Measurements from ENCODE around the gene GRXCR2. TPM values are rescaled to one million over a fixed set of nuclear protein-coding genes. Genes with fewer than 3 reads are reported as not detected.
"Not testable (repeated sequence)": the region's sequence is repeated elsewhere in the genome, so short reads cannot be mapped to it uniquely, and the experiment has no call there.

Gene GRXCR2
- total RNA-seq, 1 experiment from 2014 or later, result not detected

DNA sequence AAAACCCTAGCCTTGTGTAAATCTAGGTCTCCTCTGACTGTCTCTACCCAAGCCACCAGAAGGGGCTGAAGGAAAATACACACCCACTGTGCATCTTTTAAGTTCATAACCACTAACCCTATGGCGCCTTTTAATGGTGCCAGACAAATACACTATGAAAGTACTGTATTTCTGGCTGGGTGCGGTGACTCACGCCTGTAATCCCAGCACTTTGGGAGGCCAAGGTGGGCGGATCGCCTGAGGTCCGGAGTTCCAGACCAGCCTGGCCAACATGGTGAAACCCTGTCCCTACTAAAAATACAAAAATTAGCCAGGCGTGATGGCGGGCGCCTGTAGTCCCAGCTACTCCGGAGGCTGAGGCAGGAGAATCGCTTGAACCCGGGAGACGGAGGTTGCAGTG, 36.6 kb downstream of the GRXCR2 start:
- not testable (repeated sequence) for DNase-seq (ENCODE audit: low read depth)

DNA sequence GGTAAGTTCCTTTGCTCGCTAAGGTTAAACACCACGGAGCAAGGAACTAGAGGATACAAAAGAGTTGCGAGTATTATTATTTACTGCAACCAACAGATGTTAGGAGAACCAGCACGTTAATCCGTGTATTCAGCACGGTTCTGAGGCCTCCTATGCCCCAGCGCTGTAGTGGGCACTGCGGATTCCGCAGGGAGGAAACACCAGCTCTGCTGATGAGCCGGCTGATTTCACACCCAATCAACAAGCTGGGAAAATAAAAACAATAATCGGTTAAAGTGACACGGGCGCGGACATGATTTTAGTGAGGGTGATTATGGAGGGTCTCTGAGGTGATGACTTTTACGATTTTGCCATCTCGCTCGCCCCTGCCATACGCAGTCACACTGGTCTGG, 37.0 kb downstream of the GRXCR2 start:
- no peak for DNase-seq (ENCODE audit: low read depth)

DNA sequence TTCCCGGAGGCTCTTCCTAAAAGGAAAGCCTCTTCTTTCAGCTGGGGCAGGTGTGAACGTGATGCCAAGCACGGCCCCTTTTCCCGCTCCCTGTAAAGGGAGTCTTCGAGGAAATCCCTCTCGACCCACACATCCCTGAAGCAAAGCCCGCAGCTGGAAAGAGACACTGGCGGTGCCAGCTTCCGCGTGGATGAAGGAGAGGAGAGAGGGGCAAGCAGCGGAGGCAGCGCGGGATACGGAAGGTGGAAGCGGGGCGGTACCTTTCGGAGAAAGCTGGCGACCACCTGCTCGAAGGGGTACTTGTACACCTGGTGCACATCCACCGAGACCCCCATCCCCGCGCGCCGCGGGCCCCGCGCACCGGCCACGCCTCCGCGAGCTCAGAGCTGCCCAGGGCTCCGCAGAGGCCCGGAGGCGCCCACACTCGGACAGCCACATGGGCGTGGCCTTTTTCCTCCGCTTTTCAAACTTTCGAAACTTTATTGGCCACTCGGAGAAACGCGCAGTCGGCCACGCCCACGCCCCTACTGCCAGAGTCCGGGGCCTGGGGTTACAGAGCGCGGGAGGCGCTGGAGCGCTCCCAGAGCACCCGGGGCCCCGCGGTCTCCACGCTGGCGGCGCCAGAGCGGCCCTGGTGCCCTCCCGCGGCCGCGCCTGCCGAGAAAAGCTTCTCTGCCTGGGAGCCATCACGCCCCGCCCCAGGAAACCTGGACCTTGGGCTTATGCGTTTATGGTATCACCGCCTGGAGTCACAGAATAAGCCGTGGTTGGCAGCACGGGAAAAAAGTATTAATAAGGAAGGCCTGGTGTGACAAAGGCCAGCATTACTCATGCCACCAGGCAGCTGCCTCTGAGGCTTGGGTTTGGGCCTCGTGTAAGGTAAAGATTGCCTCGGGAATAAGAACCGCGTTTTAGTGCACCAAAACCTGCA, 37.6 kb downstream of the GRXCR2 start, which contains the start of gene PRELID2:
TSS of gene PRELID2 (minus strand) at position 426 of the 931 bp plus-strand sequence. CDS start at position 335, 91 bp downstream.
- peak; percentile 89 for DNase-seq (ENCODE audit: low read depth)

DNA sequence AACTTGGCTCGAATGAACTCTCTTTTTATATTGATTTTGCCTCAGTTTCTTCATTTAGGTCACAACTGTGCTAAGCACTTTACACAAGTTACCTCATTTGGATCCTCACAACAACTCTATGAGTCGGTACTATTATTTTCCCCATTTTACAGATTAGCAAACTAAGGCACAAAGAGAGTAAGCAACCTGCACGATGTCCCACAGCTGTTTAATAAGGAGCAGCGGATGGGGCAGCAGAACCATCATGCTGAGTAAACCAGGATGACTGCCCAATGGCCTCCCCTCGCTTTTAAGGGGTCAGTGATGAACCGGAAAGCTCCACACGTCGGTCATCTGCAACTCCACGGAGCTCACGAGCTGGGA, 38.3 kb downstream of the GRXCR2 start:
- DNase-seq (ENCODE audit: low read depth), result no peak

DNA sequence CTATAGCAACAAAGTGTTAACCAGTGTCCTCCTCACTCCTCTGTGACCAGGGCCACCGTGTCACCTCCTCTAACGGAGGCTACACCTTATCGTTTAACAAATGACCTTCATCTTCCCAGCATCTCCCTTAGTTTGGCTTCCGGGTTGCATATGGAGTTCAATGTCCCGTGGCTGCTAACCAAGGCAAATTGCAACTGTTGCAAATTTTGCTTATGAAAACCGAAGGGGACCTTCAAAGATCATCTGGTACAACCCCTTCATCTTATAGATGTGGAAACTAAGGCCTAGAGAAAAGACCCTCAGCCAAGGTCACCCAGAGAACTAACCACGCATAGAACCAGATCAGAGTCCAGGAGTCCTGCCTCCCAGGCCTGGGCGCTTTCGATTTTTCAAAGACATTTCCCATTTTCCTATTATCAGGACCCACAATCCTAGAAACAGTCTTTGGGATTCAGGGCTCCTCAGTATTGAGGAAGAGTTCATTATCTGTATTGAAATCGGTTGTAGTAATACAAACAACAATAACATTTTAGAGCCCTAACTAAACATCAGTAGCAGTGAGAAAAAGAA, 39.1 kb downstream of the GRXCR2 start:
- DNase-seq (ENCODE audit: low read depth), result no peak

DNA sequence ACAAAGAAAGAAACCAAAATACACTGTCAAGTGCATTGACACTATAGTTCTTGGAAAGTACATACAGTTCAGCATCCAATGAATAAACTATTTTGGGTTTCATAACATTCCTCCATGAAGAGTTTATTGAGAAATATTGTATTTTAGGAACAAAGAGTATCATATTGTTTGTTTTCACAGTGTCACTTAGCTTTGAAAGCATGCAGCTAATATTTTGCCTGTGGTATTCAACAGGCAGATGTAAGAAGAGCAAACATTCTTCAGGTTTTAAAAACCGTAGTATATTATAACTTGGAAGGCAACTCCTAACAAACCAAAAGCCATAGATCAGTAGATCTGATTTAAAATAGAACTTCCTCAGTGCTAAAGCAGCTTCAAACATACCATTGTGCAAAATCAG, 42.2 kb downstream of the GRXCR2 start:
- DNase-seq (ENCODE audit: low read depth), result peak; percentile 44

DNA sequence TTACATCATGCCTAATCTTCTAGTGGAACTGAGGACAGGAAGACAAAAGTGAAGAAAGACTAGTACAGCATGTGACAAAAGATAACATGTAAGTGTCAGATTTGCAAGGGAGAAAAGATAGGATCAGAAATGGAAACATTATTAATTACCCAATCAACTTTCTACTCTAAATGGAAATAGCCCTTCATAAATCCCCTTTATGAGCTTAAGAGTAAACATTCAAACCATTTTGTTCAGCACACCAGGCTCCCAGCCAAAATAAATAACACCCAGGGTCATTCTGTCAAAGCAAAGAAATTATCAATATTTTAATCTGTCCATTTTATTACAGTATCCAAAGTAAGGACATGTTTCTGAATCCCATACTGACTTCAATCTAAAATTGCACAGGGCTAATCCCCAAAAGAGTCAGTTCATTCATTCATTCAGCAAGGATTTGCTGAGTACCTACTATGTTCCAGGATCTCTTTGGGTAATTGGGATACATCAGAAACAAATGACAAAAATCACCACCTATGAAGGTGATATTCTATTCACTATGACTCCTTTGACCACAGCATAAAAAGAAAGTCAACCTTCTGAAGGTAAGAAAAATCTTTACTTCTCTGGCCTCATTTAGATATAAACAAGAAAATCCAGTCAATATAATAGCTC, 43.0 kb downstream of the GRXCR2 start:
- DNase-seq (ENCODE audit: low read depth), result no peak

DNA sequence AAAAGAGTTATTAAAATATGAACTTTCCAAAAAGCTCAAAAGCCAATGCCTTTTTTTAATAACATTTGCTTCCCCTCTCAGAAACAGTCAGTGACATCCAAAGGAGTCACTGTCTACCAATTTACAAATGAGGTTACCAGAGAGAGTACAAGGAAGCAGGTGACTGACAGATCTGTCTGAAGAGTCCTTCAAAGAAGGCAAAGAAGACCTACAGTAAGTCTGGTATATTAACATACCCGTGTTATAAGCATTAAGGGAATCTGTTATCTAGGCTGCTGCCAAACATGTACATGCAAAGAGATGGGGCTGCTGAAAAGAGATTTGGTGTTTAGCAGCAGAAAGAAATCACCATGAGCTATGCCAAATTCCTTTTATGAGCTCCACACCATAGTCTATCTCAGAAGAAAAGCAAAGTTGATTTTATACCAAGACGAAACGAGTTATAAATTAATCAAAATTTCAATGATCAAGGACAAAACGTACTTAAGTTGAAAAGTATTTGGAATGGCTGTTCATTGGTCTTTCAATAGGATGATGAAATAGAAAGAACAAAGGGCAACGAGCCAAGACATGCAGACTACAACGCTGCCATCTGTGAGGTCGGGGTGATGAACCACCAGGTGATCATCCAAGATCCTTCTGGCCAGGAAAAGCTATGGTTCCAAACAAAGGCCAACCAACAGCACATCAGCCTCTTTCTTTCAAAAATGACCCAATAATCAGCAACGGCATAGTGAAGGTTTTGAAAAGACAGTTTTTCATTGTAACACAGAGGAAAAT, 45.7 kb downstream of the GRXCR2 start:
- DNase-seq (ENCODE audit: low read depth), result no peak

DNA sequence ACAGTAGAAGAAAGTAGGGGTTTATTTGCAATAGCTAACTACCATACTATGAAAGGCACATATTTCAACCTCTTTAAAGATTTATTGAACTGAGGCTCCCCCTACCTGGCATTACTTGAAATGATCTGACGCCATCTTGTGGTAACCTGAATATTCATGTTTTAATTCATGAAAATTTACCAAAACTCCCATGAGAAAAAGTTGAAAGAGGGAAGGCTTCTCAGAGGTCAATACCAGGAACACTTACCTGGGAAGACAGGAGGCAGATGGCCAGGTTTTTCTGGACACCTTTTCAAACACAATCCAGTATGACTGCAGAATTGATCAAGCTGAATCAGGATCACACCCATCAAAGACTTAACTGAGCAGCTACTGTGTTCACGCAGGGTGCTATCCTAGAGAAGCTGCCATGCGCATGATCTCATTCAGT, 47.0 kb downstream of the GRXCR2 start:
- peak; percentile 56 for DNase-seq (ENCODE audit: low read depth)

DNA sequence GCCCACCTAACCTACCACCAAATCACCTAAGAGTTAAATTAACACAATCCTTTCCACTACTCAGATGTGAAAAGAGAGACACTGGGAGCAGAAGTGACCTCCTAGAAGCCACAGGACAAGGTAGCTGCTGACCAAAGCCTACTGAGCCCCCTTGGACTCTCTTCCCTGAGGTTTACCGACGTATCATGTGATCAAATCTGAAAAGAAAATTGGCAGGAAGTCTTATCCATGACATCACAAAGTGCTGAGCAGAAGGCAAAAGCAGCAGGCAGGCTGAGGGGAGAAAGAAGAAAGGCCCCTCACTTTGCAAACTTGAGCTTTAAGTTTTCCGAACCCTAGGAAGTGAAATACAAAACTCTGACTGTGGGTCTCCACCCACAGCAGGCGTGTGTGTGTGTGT, 48.8 kb downstream of the GRXCR2 start:
- DNase-seq (ENCODE audit: low read depth), result no peak

DNA sequence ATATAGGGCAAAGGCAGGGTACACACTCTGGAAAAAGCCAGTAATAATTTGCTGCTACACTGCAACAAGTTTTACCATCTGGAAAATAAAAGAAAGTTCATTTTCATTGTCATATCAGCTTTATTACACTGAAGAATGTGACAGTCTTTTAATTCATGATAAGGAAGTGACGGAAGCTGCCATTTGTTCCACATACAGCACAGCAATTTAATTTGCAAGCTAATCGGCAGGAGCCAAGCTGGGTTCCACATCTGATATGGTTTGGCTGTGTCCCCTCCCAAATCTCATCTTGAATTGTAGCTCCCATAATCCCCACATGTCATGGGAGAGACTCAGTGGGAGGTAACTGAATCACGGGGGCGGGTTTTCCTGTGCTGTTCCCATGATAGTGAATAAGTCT, 54.2 kb downstream of the GRXCR2 start:
- no peak for DNase-seq (ENCODE audit: low read depth)

DNA sequence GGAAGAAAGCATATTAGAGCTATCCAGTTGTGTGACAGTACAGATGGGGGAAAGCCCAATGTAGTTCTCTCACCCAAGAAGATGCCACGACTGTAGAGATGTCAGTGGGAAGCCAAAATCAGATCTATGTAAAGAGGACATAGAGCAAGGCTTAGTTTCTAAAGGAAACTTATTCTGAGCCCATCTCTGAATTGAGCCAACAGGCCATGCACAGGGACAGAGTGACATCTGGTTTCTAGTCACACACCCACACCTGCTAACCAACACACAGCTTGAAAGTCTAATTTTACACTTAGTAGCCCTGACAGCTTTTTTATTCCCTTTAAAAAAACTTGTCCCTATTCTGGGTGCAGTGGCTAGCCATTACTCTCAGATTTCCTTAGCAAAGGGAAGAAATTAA, 59.9 kb downstream of the GRXCR2 start:
- DNase-seq (ENCODE audit: low read depth), result no peak

DNA sequence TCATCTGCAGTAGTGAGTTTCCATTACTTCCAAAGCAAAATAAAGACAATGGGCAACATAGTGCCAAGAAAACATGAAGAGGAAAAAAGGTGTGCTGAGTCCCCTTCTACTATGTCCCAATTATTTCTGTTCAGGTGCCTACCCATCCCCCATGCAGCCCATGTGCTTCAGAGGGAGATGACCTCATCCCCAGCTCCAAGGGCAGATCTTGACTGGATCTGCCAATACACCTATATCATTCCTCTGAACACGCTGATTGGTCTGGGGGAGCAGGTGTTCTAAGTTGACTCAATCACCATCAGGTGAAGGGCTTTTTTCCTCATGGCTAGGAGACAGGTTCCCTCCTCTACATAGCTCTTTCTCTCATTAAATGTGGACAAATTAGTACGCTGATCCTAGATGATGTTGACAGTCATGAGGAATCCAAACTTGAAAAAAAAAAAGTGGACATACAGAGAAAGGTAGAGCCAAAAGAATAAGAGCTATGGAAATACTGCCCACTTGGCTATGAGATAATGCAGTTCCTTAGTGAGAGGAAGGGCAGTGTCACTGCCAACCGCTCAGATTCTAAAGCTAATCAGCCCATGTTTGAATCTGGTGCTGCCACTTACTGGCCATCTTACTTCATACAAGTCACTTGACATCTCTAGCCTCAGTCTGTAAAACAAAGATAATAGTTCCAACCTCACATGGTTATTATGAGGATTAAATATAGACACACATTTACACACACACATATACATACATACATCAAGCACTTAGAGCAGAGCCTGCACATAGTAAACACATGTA, 60.8 kb downstream of the GRXCR2 start:
- DNase-seq (ENCODE audit: low read depth), result peak; percentile 67

Other genes with a start within 250 kb of the GRXCR2 start
- gene PRELID2, start 37.7 kb downstream of the GRXCR2 start, total RNA-seq (2014; rRNA removed), result 9.8 and 11.0 TPM in 2 replicates
- gene SH3RF2, start 63.6 kb upstream of the GRXCR2 start, total RNA-seq (2014; rRNA removed), result 1.2 and 1.9 TPM in 2 replicates
- not detected in 2 replicates for gene PLAC8L1, start 232.6 kb upstream of the GRXCR2 start, total RNA-seq (2014; rRNA removed)

Measured in LHCN-M2 (cell line).